Loucy (cell line): ENCODE measurements around the gene UBE2G2.

ENCODE experiments used
- H2AFZ ChIP-seq: fragments of 200-600 bp; sonication (generic); 2 replicates; pipeline ENCODE4 v1.6.0; 2016; ENCODE audit warnings: antibody characterized with exemption, mild to moderate bottlenecking, low read length, moderate library complexity
- H3F3A ChIP-seq: fragments of 200-600 bp; 2 replicates; pipeline ENCODE4 v1.6.0; 2016; ENCODE audit warnings: antibody characterized with exemption, low read depth, mild to moderate bottlenecking
- H3K27me3 ChIP-seq: fragments of 200-600 bp; sonication (generic); 2 replicates; pipeline ENCODE4 v1.6.1; 2014; ENCODE audit warnings: low read length, mild to moderate bottlenecking; ENCODE audit not compliant: insufficient read depth, poor library complexity, severe bottlenecking
- H3K36me3 ChIP-seq: fragments of 200-600 bp; sonication (generic); 2 replicates; pipeline ENCODE4 v1.6.1; 2016; ENCODE audit warnings: low read length; ENCODE audit not compliant: insufficient read depth
- H3K4me1 ChIP-seq: fragments of 200-600 bp; sonication (generic); 2 replicates; pipeline ENCODE4 v1.5.1; 2014; ENCODE audit warnings: low read length, mild to moderate bottlenecking; ENCODE audit not compliant: insufficient read depth, poor library complexity, severe bottlenecking
- H3K4me2 ChIP-seq: fragments of 200-600 bp; sonication (generic); 2 replicates; pipeline ENCODE4 v1.6.0; 2014; ENCODE audit warnings: antibody characterized with exemption, low read length, low read depth, mild to moderate bottlenecking; ENCODE audit not compliant: poor library complexity, severe bottlenecking
- H3K4me3 ChIP-seq: fragments of 200-600 bp; sonication (generic); 2 replicates; pipeline ENCODE4 v1.5.1; 2014; ENCODE audit warnings: low read length, mild to moderate bottlenecking, mixed read lengths; ENCODE audit not compliant: poor library complexity, severe bottlenecking
- H3K79me2 ChIP-seq: fragments of 200-600 bp; sonication (generic); 2 replicates; pipeline ENCODE4 v1.6.1; 2014; ENCODE audit warnings: low read length; ENCODE audit not compliant: insufficient read depth
- H3K9ac ChIP-seq: fragments of 200-600 bp; sonication (generic); 2 replicates; pipeline ENCODE4 v1.6.0; 2014; ENCODE audit warnings: mild to moderate bottlenecking, low read depth, low read length, moderate library complexity; ENCODE audit not compliant: poor library complexity, severe bottlenecking
- H3K9me2 ChIP-seq: fragments of 200-600 bp; sonication (generic); replicated peaks from 2 replicates; pipeline ENCODE4 v1.6.1; 2016; ENCODE audit warnings: low read depth, low read length, mixed read lengths
- H3K9me3 ChIP-seq: fragments of 200-600 bp; sonication (generic); 2 replicates; pipeline ENCODE4 v1.6.1; 2014; ENCODE audit warnings: mild to moderate bottlenecking, antibody characterized with exemption, low read length, low read depth; ENCODE audit not compliant: insufficient read depth
- H4K20me1 ChIP-seq: fragments of 200-600 bp; sonication (generic); 2 replicates; pipeline ENCODE4 v1.6.0; 2014; ENCODE audit warnings: antibody characterized with exemption, low read length, mild to moderate bottlenecking; ENCODE audit not compliant: insufficient read depth, poor library complexity, severe bottlenecking
- EZH2phosphoT487 ChIP-seq: fragments of 200-600 bp; IDR thresholded peaks from 2 replicates; pipeline ENCODE4 v1.6.1; 2018; ENCODE audit warnings: antibody characterized with exemption, mild to moderate bottlenecking, moderate library complexity, borderline replicate concordance
- TF ChIP-seq, protein P1 (sequence below): fragments of 200-600 bp; sonication (generic); conservative IDR thresholded peaks from 2 replicates; pipeline ENCODE4 v1.5.1; 2014; ENCODE audit warnings: mild to moderate bottlenecking, antibody characterized with exemption, low read length

UBE2G2 gene

DNA sequence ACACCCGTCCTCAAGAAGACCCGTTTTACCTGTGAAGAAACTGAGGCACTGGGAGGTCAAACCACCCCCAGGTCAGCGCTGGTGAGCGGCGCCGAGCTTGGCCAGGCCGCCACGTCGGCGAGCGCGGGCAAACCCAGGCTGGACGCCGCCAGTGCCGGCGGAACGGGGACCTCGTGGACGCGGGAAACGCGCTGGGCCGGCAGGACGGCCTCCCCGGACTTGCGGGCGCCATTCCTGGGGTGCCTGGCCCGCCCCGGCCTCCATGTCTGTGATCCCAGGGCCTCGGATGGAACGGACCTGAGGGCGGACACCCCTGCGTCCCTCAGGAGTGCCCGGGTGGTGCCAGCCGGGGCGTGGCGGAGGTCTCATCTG is 17.0 kb upstream of the UBE2G2 start:
- Histone ChIP-seq H2AFZ (peak overlapping the region; percentile 95), H3K4me1 (peaks cover 16% of the 10 kb centered on the region), H3K27me3 (no peaks in the 10 kb centered on the region), H3K4me2 (peak overlapping the region; percentile 90), H4K20me1 (peaks cover 36% of the 10 kb centered on the region), H3K4me3 (peak overlapping the region; percentile 92), H3F3A (no peaks in the 10 kb centered on the region), H3K36me3 (no peaks in the 10 kb centered on the region), H3K9me3 (peaks cover 13% of the 10 kb centered on the region), H3K9me2 (no peaks in the 10 kb centered on the region), H3K79me2 (peaks cover 48% of the 10 kb centered on the region), H3K9ac (peak overlapping the region; percentile 92)
- TF ChIP-seq EZH2phosphoT487: no peak
- TF ChIP-seq, protein P1, sequence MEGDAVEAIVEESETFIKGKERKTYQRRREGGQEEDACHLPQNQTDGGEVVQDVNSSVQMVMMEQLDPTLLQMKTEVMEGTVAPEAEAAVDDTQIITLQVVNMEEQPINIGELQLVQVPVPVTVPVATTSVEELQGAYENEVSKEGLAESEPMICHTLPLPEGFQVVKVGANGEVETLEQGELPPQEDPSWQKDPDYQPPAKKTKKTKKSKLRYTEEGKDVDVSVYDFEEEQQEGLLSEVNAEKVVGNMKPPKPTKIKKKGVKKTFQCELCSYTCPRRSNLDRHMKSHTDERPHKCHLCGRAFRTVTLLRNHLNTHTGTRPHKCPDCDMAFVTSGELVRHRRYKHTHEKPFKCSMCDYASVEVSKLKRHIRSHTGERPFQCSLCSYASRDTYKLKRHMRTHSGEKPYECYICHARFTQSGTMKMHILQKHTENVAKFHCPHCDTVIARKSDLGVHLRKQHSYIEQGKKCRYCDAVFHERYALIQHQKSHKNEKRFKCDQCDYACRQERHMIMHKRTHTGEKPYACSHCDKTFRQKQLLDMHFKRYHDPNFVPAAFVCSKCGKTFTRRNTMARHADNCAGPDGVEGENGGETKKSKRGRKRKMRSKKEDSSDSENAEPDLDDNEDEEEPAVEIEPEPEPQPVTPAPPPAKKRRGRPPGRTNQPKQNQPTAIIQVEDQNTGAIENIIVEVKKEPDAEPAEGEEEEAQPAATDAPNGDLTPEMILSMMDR: no peak

DNA sequence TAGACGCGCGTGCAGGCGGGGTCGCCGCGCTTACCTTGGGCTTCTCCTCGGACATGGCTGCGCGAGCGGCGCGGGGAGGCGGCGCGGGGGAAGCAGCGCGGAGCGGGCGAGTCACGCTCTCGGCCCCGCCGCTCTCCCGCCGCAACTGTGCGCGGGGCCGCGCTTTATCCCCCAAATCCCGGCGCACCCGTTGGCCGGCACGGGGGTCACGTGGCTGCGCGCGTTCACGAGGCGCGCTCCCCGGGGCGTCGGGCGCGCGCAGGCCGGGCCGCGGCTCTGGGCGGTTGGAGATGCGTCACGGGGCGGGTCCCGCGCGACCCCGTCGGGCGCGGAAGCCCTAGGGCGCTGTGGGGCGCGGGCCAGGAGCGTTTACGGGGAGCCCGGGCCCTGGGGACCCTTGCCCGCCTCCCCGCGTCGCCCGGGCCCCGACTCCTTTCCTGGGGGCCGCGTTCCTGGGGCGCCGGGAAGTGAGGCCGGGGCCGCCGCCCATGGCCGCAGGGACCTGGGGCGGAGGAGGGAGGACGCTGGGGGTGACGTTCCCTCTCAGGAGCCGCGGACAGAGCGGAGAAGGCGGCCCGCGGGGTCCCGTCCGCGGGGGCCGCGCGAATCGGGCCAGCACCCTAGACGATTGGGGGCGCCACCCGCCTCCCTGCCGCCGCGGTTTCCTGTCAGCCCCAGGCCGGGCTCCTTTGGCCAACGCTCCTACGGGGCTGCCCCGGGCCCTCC is 16.5 kb upstream of the UBE2G2 start, which contains the start of gene SUMO3:
TSS of gene SUMO3 (minus strand) at position 149 of the 726 bp plus-strand sequence. CDS start at position 55, 94 bp downstream.
- Histone ChIP-seq H2AFZ (peak within 1 kb of the TSS; percentile 95), H3K9me3 (0 out of 2 replicates have a peak, but pooled peaks cover 9% of the 10 kb centered on the region), H3F3A (no peaks in the 10 kb centered on the region), H3K9me2 (no peaks in the 10 kb centered on the region), H3K4me2 (peak within 1 kb of the TSS; percentile 90), H3K36me3 (no peaks in the 10 kb centered on the region), H3K79me2 (peaks cover 53% of the 10 kb centered on the region), H4K20me1 (peaks cover 41% of the 10 kb centered on the region), H3K27me3 (no peaks in the 10 kb centered on the region), H3K4me3 (peak within 1 kb of the TSS; percentile 92), H3K9ac (peak within 1 kb of the TSS; percentile 92), H3K4me1 (peaks cover 16% of the 10 kb centered on the region)
- TF ChIP-seq, protein P1: no peak
- no peak for TF ChIP-seq EZH2phosphoT487

DNA sequence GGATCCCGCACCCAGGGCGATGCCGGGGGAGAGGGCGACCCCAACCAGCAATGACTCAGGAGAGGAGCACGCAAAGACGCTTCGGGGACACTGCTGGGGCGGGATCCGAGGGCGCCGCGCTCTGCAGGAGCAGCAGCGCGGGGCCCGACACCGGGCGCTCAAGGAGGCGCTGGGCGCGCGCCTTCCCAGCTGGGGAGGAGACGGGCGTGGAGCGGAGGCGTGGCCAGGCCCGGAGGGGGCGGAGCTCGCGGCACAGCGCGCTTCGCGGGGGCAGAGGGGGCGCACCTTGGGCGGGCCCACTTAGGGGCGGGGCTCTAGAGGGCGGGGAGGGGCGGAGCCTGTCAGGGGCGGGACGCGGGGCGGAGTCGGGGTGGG is 15.9 kb upstream of the UBE2G2 start:
- H2AFZ ChIP-seq: no peak overlapping the region
- H3K79me2 ChIP-seq: peaks cover 59% of the 10 kb centered on the region
- H3K4me2 ChIP-seq: peak overlapping the region; percentile 78
- H3K36me3 ChIP-seq: no peaks in the 10 kb centered on the region
- peak overlapping the region; percentile 92 for H3K9ac ChIP-seq
- H3K9me2 ChIP-seq: no peaks in the 10 kb centered on the region
- H3K4me3 ChIP-seq: peak overlapping the region; percentile 92
- H3K4me1 ChIP-seq: peaks cover 16% of the 10 kb centered on the region
- H3K27me3 ChIP-seq: no peaks in the 10 kb centered on the region
- peaks cover 47% of the 10 kb centered on the region for H4K20me1 ChIP-seq
- H3F3A ChIP-seq: no peaks in the 10 kb centered on the region
- TF ChIP-seq EZH2phosphoT487: no peak
- TF ChIP-seq, protein P1: no peak
- 0 out of 2 replicates have a peak, but pooled peaks cover 5% of the 10 kb centered on the region for H3K9me3 ChIP-seq
